Subcutaneous adipose tissue (tissue), 4 donors: ENCODE data around the gene UBA6. TPM values are rescaled to one million over a fixed set of nuclear protein-coding genes. Genes with fewer than 3 reads are reported as not detected.

Source experiments
- total RNA-seq, 4 donors: library from RNA; depleted of rRNA; stranded (reverse); fragments of >200 nt; gene quantifications; one replicate each; pipeline ENCODE4 v1.1.0, GENCODE V29; 2016
- TF ChIP-seq, protein P1 (sequence below): fragments of 450-650 bp; IDR thresholded peaks from one replicate; pipeline ENCODE4 v1.5.1; 2016; ENCODE audit warnings: low read depth, mild to moderate bottlenecking, control low read depth, antibody characterized with exemption, moderate library complexity

Gene UBA6
- total RNA-seq, 4 donors from 2014 or later, result 21.1 to 46.9 (median 25.6) TPM

DNA sequence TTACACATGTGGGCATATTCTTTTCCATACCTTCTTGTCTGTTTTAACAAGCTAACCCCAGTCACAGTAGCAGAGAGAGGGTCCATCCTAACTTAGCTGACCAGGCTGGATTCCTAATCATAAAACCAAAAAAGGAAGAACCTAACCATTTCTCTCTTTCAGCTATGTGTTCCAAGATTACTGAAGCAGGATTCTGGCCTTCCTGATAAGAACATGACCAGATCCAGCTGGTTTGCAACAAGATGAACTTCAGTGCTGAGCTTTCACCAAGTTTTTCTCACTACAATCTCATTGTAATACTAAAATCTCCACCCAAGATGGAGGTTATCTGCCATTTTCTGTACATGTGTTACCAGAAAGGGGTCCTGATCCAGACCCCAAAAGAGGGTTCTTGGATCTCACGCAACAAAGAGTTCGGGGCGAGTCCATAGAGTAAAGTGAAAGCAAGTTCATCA lies 20.4 kb upstream of the UBA6 start:
- TF ChIP-seq, protein P1, sequence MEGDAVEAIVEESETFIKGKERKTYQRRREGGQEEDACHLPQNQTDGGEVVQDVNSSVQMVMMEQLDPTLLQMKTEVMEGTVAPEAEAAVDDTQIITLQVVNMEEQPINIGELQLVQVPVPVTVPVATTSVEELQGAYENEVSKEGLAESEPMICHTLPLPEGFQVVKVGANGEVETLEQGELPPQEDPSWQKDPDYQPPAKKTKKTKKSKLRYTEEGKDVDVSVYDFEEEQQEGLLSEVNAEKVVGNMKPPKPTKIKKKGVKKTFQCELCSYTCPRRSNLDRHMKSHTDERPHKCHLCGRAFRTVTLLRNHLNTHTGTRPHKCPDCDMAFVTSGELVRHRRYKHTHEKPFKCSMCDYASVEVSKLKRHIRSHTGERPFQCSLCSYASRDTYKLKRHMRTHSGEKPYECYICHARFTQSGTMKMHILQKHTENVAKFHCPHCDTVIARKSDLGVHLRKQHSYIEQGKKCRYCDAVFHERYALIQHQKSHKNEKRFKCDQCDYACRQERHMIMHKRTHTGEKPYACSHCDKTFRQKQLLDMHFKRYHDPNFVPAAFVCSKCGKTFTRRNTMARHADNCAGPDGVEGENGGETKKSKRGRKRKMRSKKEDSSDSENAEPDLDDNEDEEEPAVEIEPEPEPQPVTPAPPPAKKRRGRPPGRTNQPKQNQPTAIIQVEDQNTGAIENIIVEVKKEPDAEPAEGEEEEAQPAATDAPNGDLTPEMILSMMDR, result no peak

DNA sequence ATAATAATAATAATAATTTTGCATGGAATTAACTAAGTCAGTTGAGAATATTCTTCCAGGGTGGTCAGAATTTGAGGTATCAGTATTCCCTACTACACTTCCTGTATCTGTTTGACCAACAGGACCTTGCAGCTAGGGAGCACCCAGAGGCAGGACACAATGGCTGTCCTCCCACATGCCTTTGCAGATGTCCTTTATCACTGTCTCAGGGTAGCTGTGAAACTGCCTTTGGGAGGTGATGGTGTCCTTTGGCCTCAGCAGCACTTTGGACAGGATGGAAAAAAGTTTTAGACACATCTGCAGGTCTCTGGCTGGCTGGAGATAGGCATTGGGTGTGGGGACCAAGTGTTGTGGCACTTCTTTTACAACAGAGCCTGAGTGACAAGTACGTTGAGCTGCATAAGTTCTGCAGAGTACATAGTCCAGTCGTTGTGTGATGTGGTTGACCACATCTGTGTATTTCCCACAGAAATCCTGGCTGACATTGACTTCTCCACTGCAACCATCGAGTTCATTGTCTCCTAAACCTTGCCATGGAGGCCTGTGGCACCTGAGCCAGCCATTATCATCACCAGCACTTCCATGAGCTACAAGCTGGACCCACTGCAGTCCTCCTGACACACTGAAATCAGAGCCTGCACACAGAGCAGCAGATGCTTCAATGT lies 19.1 kb upstream of the UBA6 start:
- TF ChIP-seq, protein P1, result no peak

DNA sequence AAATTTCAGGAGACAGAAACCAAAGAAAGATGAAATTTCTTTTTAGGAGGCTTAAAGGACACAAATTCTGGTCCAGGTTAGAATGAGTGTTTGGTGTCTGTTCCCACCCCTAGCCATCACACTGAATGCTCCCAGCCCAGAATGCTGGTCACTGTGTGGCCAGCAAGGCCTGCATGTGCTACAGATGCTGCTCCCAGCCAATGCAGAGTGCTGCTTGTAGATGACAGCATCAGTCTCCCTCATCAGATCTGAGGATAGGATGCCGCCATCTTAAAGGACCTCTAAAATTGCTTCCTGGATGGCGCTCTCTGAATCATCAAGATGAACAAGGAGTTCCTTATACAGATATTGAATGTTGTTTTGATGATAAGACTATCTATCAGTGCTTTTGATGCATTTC lies 17.9 kb upstream of the UBA6 start:
- TF ChIP-seq, protein P1, result no peak

DNA sequence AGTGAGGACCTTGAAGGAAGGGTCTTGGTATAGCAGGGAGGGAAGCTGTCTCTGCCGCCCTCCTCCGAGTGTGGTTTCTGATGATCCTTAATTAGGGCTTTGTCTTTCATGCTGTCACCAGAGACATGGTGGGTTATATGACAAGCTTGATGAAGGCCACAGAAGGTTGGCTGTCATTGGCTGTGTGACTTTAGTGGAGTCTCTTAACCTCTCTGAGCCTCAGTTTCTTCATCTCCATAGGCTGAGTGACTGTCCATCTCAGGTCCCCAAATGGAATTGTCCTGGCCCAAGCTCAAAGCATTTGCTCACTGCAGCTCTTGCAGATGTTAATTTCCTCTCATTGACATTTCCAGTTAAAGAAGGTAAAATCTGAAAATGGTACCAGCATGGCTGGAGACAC lies 16.6 kb upstream of the UBA6 start:
- TF ChIP-seq, protein P1, result no peak

DNA sequence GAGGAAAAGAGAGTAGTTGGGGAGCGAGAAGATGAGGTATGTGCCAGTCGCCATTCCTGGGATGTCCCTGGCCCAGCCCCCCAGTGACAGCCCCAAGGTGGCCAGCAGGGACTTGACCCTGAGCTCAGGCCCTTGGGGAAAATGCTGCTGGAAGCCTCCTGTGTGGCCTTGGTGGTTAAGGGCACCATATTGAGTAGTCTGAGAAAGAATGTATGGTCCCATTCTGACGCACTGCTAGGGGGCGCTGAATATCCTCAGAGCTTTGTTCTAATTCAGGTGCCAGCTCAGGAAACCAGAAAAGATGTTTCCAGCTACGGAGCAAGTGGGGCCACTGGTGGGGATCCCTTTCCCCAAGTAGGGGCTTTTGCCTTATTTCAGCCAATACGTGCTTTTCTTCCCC lies 14.0 kb upstream of the UBA6 start:
- TF ChIP-seq, protein P1, result no peak

DNA sequence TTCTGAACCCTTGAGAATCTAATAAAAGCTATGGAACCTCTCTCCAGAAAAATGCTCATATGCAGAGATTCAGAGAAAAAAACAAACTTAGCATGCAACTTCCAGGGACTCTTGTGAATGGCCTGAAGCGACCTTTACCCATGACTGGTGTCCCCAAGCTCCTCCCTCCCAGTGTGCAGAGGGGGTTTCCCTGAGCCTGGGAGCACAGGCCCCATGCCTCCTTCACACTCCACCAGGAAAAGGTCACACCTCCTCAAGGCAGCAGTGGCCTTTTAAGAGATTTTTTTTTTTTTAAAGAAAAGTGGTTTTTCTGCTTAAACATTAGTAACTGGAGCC lies 13.3 kb upstream of the UBA6 start:
- TF ChIP-seq, protein P1, result no peak

DNA sequence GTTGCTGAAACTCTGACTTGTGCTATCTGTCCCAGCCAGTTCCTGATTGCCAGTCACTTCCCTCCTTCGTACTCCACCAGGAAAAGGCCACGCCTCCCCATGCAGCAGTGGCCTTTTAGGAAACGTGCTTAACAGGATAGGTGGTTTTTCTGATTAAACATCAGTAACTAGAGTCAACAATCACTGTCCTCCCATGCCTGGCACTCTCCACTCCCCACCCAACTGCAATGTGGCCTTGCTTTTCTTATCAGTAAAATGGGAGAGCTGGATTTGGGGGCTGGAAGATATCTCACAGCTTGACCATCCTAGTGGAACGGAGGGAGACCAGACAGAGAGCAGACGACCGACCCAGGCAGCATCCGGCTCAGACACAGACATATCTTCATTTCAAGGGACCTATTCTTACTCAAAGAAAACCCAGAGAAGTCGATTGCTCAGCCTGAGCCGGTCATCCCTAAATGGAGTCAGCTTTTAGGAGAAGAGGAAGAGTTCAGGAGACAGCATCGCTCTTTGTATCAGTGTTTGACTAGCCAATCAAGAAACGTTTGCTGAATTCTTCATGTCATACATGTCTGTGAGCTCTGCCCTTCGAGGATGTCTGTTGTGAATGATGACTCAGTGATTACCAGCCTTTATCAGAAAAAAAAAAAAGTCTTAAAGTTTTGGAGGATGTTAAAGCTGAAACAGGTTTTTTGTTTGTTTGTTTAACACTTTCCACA lies 12.7 kb upstream of the UBA6 start:
- TF ChIP-seq, protein P1, result no peak
